Stimulated activated CD8-positive, alpha-beta memory T cell treated with anti-CD3 and anti-CD28 coated beads, Interleukin-12 subunit alpha, Interleukin-12 subunit beta, amount 100 ng/mL, for 24 hours (primary cell): ENCODE results near the gene FKBP1B.
"Not testable (repeated sequence)": the region's sequence is repeated elsewhere in the genome, so short reads cannot be mapped to it uniquely, and the experiment has no call there.

Experiments used
- DNase-seq: peaks from one replicate; pipeline ENCODE4 v3.0.0-alpha.2; 2020; ENCODE audit errors: extremely low read depth

The FKBP1B gene

GRCh38 chr2:24049485-24050021 is at the start of gene FKBP1B:
Gene FKBP1B (plus strand): TSS chr2:24049741. CDS start chr2:24049850, 109 bp downstream.
- peak; percentile 23 for DNase-seq

- no peak for DNase-seq
Observed at GRCh38 chr2:24007693-24008092, 41.8 kb upstream of the FKBP1B start.

GRCh38 chr2:24008672-24009366 is 40.7 kb upstream of the FKBP1B start:
- no peak for DNase-seq

- no peak for DNase-seq
Observed at GRCh38 chr2:24009367-24009679, 40.2 kb upstream of the FKBP1B start.

- no peak for DNase-seq
Observed at GRCh38 chr2:24009680-24010476, 39.7 kb upstream of the FKBP1B start, which contains the start of gene MFSD2B. Gene MFSD2B (plus strand): TSS chr2:24010085. CDS start chr2:24010097, 12 bp downstream.

- no peak for DNase-seq
Observed at GRCh38 chr2:24010477-24011249, 38.9 kb upstream of the FKBP1B start.

GRCh38 chr2:24011250-24012104 is 38.1 kb upstream of the FKBP1B start:
- DNase-seq: no peak

- no peak for DNase-seq
Observed at GRCh38 chr2:24012521-24013188, 36.9 kb upstream of the FKBP1B start.

GRCh38 chr2:24014902-24015301 is 34.6 kb upstream of the FKBP1B start:
- not testable (repeated sequence) for DNase-seq

- no peak for DNase-seq
Observed at GRCh38 chr2:24015562-24016375, 33.8 kb upstream of the FKBP1B start.

- no peak for DNase-seq
Observed at GRCh38 chr2:24016376-24016761, 33.2 kb upstream of the FKBP1B start.

GRCh38 chr2:24016853-24017703 is 32.5 kb upstream of the FKBP1B start:
- no peak for DNase-seq

- no peak for DNase-seq
Observed at GRCh38 chr2:24017711-24018110, 31.8 kb upstream of the FKBP1B start.

- DNase-seq: no peak
Observed at GRCh38 chr2:24018241-24018640, 31.3 kb upstream of the FKBP1B start.

GRCh38 chr2:24019729-24020128 is 29.8 kb upstream of the FKBP1B start:
- no peak for DNase-seq

GRCh38 chr2:24020244-24020643 is 29.3 kb upstream of the FKBP1B start:
- DNase-seq: no peak

GRCh38 chr2:24021122-24021998 is 28.2 kb upstream of the FKBP1B start:
- DNase-seq: no peak
